Activated CD8-positive, alpha-beta memory T cell treated with anti-CD3 and anti-CD28 coated beads, Interleukin-2, amount 50 U/mL, for 24 hours (primary cell): Measurements from ENCODE around the gene LRRC31.
A peak's percentile ranks its signal among the peaks of the same experiment; 100 is the strongest.

Source experiments
- DNase-seq: peaks from one replicate; pipeline ENCODE4 v3.0.0-alpha.2; 2020; ENCODE audit errors: extremely low read depth

Gene LRRC31

GRCh38 chr3:169813278-169813677, 56.5 kb downstream of the LRRC31 start:
- DNase-seq: no peak

- DNase-seq: peak; percentile 46
Observed at GRCh38 chr3:169812332-169813235, 57.2 kb downstream of the LRRC31 start, which contains the start of the genes LRRC34 and LRRIQ4. LRRC34 (minus strand) TSS chr3:169812904; CDS start chr3:169812548, 356 bp downstream. LRRIQ4 (plus strand) TSS chr3:169812870; CDS start chr3:169821922, 9,052 bp downstream.

- DNase-seq: no peak
Observed at GRCh38 chr3:169811631-169812331, 58.0 kb downstream of the LRRC31 start.

- DNase-seq: no peak
Observed at GRCh38 chr3:169809230-169809795, 60.4 kb downstream of the LRRC31 start.

- DNase-seq: no peak
Observed at GRCh38 chr3:169804681-169805080, 65.1 kb downstream of the LRRC31 start.

- no peak for DNase-seq
Observed at GRCh38 chr3:169792359-169792758, 77.4 kb downstream of the LRRC31 start.

GRCh38 chr3:169790687-169791429, 78.9 kb downstream of the LRRC31 start:
- DNase-seq: no peak

GRCh38 chr3:169790219-169790618, 79.5 kb downstream of the LRRC31 start:
- no peak for DNase-seq
